ENCODE measurements around the gene CRYBB3. TPM values are rescaled to one million over a fixed set of nuclear protein-coding genes. Genes with fewer than 3 reads are reported as not detected.
A peak's percentile ranks its signal among the peaks of the same experiment; 100 is the strongest.

Gene CRYBB3
- total and polyA plus RNA-seq, 10 of the 15 experiments (the other 5 are each of a cell fraction or from before 2014, with no cell fraction given): 0.26 TPM; not detected in 9

GRCh38 chr22:25172153-25172552, 27.5 kb upstream of the CRYBB3 start:
- H3K4me2 ChIP-seq (ENCODE audit: control insufficient read depth, insufficient read depth): no peak overlapping the region
- POLR2A ChIA-PET: no interaction called here
- WGBS (ENCODE audit: insufficient coverage, insufficient replicate concordance, low lambda C conversion rate, missing lambda C conversion rate): 3% methylated on average over 5 of the region's 5 CpGs
- no peaks in the 10 kb centered on the region; a peak in 1 of 4 replicates for H3K27me3 ChIP-seq (replicated peaks in 1 of 2; ENCODE audit: control insufficient read depth in 2 of 2, insufficient read depth in 2 of 2, low read length in 1 of 2)
- CTCF ChIA-PET: interaction anchor here (0.7 to 10.9 kb wide), 11 partner anchors 38 to 161 kb away, joined by 3 to 160 read pairs (median 4); no protein-coding TSS in a partner anchor
- H2AFZ ChIP-seq (ENCODE audit: control insufficient read depth, low read depth, low read length): no peak overlapping the region
- intact Hi-C loops (cut with micrococcal nuclease; ENCODE audit: unreplicated experiment) (loop anchor here (1.0 to 5.0 kb wide), 2 partner anchors 40 to 91 kb away; no protein-coding TSS in a partner anchor), in situ Hi-C loops (cut with MboI) (loop anchor here (5.0 kb wide), 1 partner anchor 90 kb away; no protein-coding TSS in a partner anchor)
- no peaks in the 10 kb centered on the region for H3K36me3 ChIP-seq (ENCODE audit: control insufficient read depth in 2 of 2, insufficient read depth in 2 of 2, low read length in 1 of 2)
- H4K20me1 ChIP-seq (ENCODE audit: control insufficient read depth, insufficient read depth): no peaks in the 10 kb centered on the region
- ATAC-seq (peak; percentile 91), FAIRE-seq (no peak), DNase-seq (ENCODE audit: low read depth, low spot score) (no peak)
- no TSS peak for BruUV-seq (replicated peaks)
- H3K79me2 ChIP-seq (ENCODE audit: control insufficient read depth, insufficient read depth, low read length): no peaks in the 10 kb centered on the region
- no peak overlapping the region for H3K4me3 ChIP-seq
- no peaks in the 10 kb centered on the region for H3K4me1 ChIP-seq (ENCODE audit: control insufficient read depth, insufficient read depth, low read length)
- SMC1A ChIA-PET (ENCODE audit: uncharacterized antibody, unreplicated experiment): interaction anchor here (0.6 to 3.5 kb wide), 6 partner anchors 56 to 113 kb away, joined by 3 to 32 read pairs (median 4); no protein-coding TSS in a partner anchor
- no peak overlapping the region for H3K27ac ChIP-seq (ENCODE audit: control insufficient read depth, insufficient read depth)
- no peak overlapping the region for H3K9ac ChIP-seq (ENCODE audit: control insufficient read depth, insufficient read depth, low read length)
- RAD21 ChIA-PET (ENCODE audit: unreplicated experiment): interaction anchor here (1.6 to 5.2 kb wide), 3 partner anchors 61 to 96 kb away, joined by 3 to 35 read pairs (median 6); no protein-coding TSS in a partner anchor
- H3K9me3 ChIP-seq (replicated peaks; ENCODE audit: control insufficient read depth, insufficient read depth, low read length): no peaks in the 10 kb centered on the region
- no peak for TF ChIP-seq IKZF2 (IDR thresholded peaks at IDR 0.05)
- no peak for TF ChIP-seq BHLHE40 (IDR thresholded peaks at IDR 0.05; ENCODE audit: borderline replicate concordance in 1 of 2, low read depth in 2 of 2, low read length in 1 of 2)
- no peak for TF ChIP-seq NFYB (IDR thresholded peaks at IDR 0.05; ENCODE audit: insufficient read depth, low read depth, low read length)
- TF ChIP-seq CTCF (IDR thresholded peaks at IDR 0.05 in 2 of 3, conservative IDR thresholded peaks at IDR 0.05 in 1 of 3; ENCODE audit: control insufficient read depth in 2 of 3, extremely low read depth in 1 of 3, insufficient read depth in 1 of 3, low read depth in 3 of 3, low read length in 3 of 3): peak; percentile 47 to 76 (median 51)
- no peak for TF ChIP-seq TCF3 (IDR thresholded peaks at IDR 0.05; ENCODE audit: borderline replicate concordance, insufficient read depth, low read depth, low read length)
- no peak for TF ChIP-seq ATF3 (IDR thresholded peaks at IDR 0.05; ENCODE audit: borderline replicate concordance, extremely low read depth, low read depth, low read length)
- no peak for TF ChIP-seq KDM1A (IDR thresholded peaks at IDR 0.05; ENCODE audit: borderline replicate concordance)
- TF ChIP-seq PKNOX1 (IDR thresholded peaks at IDR 0.05): no peak
- TF ChIP-seq ZNF687 (IDR thresholded peaks at IDR 0.05): no peak
- no peak for TF ChIP-seq HSF1 (IDR thresholded peaks at IDR 0.05; ENCODE audit: low read depth, low read length)
- no peak for TF ChIP-seq GATAD2B (conservative IDR thresholded peaks at IDR 0.05; ENCODE audit: low read depth)
- TF ChIP-seq RCOR1 (conservative IDR thresholded peaks at IDR 0.05; ENCODE audit: low read depth, low read length): no peak
- peak; percentile 66; the same call in 1 of the 2 replicates for TF ChIP-seq SMC3 (IDR thresholded peaks at IDR 0.05; ENCODE audit: borderline replicate concordance, low read length)
- TF ChIP-seq RAD21 (IDR thresholded peaks at IDR 0.05; ENCODE audit: insufficient read depth, low read depth, low read length): peak; percentile 32; the same call in 1 of the 2 replicates

All from GM12878 (cell line).